ENCODE measurements around the gene OGFRL1. TPM values are rescaled to one million over a fixed set of nuclear protein-coding genes. Genes with fewer than 3 reads are reported as not detected.

The OGFRL1 gene
- total RNA-seq, 3 donors from 2014 or later, result 49.1 to 113 (median 56.0) TPM

DNA sequence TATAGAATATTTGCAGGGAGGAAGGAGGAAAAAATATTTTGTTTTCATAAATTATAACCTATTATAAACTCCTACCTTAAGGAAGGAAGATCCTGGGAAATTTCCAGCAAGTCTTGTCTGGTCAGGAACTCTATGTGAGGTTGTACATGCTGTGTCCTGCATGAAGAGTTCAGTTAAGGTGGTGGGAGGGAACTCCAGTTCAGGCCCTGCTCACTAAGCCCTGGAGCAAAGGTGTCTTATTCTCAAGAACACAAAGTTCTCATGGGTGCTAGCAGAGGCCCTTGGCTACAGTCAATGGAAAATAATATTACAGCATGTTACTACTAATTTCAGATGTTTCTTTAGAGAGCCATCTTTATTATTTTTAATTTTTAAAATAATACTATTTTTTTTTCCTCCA is 3.8 kb upstream of the OGFRL1 start:
- Histone ChIP-seq H3K9me3 (no peaks in the 10 kb centered on the region), H3K4me1 (peaks cover 0 to 16% of the 10 kb centered on the region in 2 donors), H3K36me3 (no peaks in the 10 kb centered on the region), H3K4me3 (no peak overlapping the region), H3K27me3 (no peaks in the 10 kb centered on the region), H3K27ac (peak overlapping the region in 1 of 2 donors; percentile 98)
- TF ChIP-seq POLR2A (IDR thresholded peaks at IDR 0.05) (no peak), POLR2AphosphoS5 (IDR thresholded peaks at IDR 0.05) (peak in 2 of 3 donors; percentile 54 to 78)
- intact Hi-C loops (cut with DNase I; ENCODE audit: low total_unique reads), result no loop called here
- DNase-seq (ENCODE audit: low spot score in 2 of 2), result peak in 1 of 2 donors; percentile 87

DNA sequence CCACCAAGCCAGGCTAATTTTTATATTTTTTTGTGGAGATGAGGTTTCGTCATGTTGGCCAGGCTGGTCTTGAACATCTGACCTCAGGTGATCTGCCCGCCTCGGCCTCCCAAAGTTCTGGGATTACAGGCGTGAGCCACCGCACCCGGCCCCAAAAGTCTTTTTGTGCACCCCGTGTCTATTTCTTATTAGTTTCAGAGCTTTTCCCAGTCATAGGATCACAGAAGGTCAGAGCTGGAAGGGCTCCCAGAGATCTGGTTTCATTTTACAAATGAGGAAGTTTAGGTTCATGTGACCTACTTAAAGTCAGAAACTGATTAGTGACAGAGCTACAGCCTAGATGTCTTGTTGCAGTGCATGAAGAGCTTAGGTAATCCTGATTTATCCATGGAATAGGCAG is 1.6 kb upstream of the OGFRL1 start:
- no peaks in the 10 kb centered on the region for H3K36me3 ChIP-seq
- H3K27me3 ChIP-seq, result no peaks in the 10 kb centered on the region
- intact Hi-C loops (cut with DNase I; ENCODE audit: low total_unique reads), result no loop called here
- peak overlapping the region; percentile 98 to 99 for H3K27ac ChIP-seq
- no peaks in the 10 kb centered on the region for H3K9me3 ChIP-seq
- TF ChIP-seq POLR2A (IDR thresholded peaks at IDR 0.05), result no peak
- no peak for TF ChIP-seq POLR2AphosphoS5 (IDR thresholded peaks at IDR 0.05)
- TF ChIP-seq, protein P1, sequence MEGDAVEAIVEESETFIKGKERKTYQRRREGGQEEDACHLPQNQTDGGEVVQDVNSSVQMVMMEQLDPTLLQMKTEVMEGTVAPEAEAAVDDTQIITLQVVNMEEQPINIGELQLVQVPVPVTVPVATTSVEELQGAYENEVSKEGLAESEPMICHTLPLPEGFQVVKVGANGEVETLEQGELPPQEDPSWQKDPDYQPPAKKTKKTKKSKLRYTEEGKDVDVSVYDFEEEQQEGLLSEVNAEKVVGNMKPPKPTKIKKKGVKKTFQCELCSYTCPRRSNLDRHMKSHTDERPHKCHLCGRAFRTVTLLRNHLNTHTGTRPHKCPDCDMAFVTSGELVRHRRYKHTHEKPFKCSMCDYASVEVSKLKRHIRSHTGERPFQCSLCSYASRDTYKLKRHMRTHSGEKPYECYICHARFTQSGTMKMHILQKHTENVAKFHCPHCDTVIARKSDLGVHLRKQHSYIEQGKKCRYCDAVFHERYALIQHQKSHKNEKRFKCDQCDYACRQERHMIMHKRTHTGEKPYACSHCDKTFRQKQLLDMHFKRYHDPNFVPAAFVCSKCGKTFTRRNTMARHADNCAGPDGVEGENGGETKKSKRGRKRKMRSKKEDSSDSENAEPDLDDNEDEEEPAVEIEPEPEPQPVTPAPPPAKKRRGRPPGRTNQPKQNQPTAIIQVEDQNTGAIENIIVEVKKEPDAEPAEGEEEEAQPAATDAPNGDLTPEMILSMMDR (IDR thresholded peaks at IDR 0.05), result no peak
- peak in 1 of 2 donors; percentile 43 for DNase-seq (ENCODE audit: low spot score in 2 of 2)
- H3K4me1 ChIP-seq, result peaks cover 0 to 16% of the 10 kb centered on the region in 2 donors
- peak overlapping the region in 1 of 3 donors; percentile 95 for H3K4me3 ChIP-seq

DNA sequence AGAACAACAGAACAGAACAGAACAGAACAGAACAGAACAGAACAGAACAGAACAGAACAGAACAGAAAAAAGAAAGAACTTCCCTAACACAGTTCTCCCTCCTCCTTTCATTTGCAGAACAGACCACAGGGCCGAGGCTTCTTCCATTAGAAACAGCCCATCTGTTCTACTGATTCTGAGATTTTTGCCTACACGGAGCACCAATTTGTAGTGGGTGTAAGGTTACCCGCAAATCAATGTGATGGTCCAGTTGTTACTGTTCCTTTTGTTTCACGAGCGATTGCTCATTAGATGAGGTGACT is 734 bp upstream of the OGFRL1 start:
- Histone ChIP-seq H3K4me3 (peak overlapping the region; percentile 78 to 95 (median 82)), H3K27me3 (no peaks in the 10 kb centered on the region), H3K9me3 (no peaks in the 10 kb centered on the region), H3K4me1 (peaks cover 0 to 16% of the 10 kb centered on the region in 2 donors), H3K27ac (peak overlapping the region; percentile 98 to 99), H3K36me3 (no peaks in the 10 kb centered on the region)
- DNase-seq (ENCODE audit: low spot score in 2 of 2), result no peak
- TF ChIP-seq POLR2AphosphoS5 (IDR thresholded peaks at IDR 0.05) (no peak), POLR2A (IDR thresholded peaks at IDR 0.05) (no peak)
- TF ChIP-seq, protein P1 (IDR thresholded peaks at IDR 0.05), result no peak
- intact Hi-C loops (cut with DNase I; ENCODE audit: low total_unique reads), result no loop called here

DNA sequence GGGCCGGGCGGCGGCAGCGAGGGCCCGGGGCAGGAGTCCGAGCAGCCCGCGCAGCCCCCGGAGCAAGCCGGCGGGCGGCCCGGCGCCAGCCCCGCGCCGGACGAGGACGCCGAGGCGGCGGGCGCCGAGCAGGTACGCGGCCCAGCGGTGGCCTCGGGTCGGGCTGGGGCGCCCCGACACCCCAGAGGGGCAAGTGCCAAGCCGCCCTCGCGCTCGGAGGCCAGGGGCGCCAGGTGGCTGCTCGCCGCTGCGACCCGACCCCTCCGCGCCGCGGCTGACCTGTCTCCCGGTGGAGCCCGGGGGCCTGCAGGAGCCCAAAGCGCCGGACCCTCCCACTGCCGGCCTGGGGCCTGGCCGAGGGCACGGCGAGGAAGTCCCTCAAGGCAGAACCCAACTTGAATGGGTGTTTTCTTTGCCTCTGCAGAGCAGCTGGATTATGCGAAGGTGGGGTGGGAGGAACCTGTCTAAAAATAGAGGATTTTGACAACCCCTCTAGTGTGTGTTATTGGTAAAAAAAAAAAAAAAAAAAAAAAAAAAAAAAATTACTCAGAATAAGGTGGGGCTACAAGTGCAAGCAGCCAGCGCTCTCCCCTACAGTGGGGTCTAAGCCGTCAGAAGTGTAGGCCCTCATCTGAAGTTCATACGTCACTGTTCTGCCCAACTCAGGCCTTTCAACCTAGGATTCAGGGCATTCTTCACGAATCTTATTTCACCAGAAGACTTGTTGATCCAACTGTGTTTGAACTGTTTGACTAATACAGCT is 609 bp downstream of the OGFRL1 start:
- TF ChIP-seq POLR2A (IDR thresholded peaks at IDR 0.05) (no peak), POLR2AphosphoS5 (IDR thresholded peaks at IDR 0.05) (no peak)
- TF ChIP-seq, protein P1 (IDR thresholded peaks at IDR 0.05), result no peak
- Histone ChIP-seq H3K36me3 (no peaks in the 10 kb centered on the region), H3K4me1 (peaks cover 0 to 16% of the 10 kb centered on the region in 2 donors), H3K27me3 (no peaks in the 10 kb centered on the region), H3K9me3 (no peaks in the 10 kb centered on the region), H3K4me3 (peak overlapping the region; percentile 78 to 95 (median 82)), H3K27ac (peak overlapping the region; percentile 98 to 99)
- intact Hi-C loops (cut with DNase I; ENCODE audit: low total_unique reads), result no loop called here
- no peak for DNase-seq (ENCODE audit: low spot score in 2 of 2)

DNA sequence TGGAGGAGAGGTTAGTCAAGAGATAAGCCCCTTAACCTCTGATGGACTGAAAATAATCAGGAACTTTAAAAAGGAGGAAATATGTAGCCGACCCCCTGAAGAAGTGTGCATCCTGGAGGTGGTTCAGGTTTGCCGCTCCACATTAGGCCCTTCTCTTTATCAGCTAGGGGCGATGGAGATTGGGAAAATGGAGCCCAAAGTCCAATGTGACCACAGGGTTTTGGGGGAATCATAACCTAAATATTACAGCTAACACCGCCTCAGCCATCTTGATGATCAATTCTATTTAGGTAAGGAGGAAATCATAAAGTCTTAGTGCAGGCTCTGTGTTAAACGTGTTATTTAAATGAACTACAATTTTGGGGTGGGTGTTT is 1.2 kb downstream of the OGFRL1 start:
- H3K27ac ChIP-seq, result peak overlapping the region; percentile 98 to 99
- no peak for DNase-seq (ENCODE audit: low spot score in 2 of 2)
- H3K4me1 ChIP-seq, result peaks cover 0 to 16% of the 10 kb centered on the region in 2 donors
- intact Hi-C loops (cut with DNase I; ENCODE audit: low total_unique reads), result no loop called here
- TF ChIP-seq POLR2A (IDR thresholded peaks at IDR 0.05), result no peak
- TF ChIP-seq, protein P1 (IDR thresholded peaks at IDR 0.05), result no peak
- no peak for TF ChIP-seq POLR2AphosphoS5 (IDR thresholded peaks at IDR 0.05)
- no peaks in the 10 kb centered on the region for H3K27me3 ChIP-seq
- no peaks in the 10 kb centered on the region for H3K9me3 ChIP-seq
- no peaks in the 10 kb centered on the region for H3K36me3 ChIP-seq
- H3K4me3 ChIP-seq, result peak overlapping the region; percentile 78 to 95 (median 82)
